ENCODE measurements around the gene S100A7A. TPM values are rescaled to one million over a fixed set of nuclear protein-coding genes. Genes with fewer than 3 reads are reported as not detected.

Gene S100A7A
- total RNA-seq, 2 donors from 2014 or later = not detected

DNA sequence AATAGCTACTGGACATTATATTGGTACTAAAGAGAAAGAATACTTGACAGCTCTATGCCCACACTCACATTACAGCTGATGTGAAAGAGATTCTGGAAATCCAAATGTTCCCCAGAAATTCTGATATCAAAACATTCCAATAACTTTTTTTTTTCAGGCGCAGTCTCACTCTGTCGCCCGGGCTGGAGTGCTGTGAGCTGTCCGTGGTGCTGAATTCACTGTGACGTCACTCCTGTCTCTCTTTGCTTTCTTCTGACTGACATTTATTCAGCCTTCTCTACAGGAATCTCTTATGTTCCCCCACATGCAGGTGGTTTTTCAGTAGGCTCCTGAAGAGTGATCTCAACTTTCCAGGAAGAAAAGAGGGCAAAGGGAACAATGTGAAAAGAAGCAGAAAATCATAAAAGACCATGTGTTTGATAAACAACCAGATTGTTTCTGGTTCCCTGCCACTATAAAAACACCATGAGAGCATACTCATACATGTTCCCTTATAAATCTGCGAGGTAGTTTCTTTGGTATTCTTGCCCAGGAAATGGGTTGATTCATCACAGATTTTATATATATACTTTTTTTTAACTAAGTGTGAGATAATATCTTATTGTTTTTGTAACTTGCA lies 6.2 kb downstream of the S100A7A start:
- no peaks in the 10 kb centered on the region for H3K9me3 ChIP-seq (ENCODE audit: control insufficient read depth, low read length)
- Mint-ChIP-seq H3K4me1 (no peaks in the 10 kb centered on the region), H3K36me3 (ENCODE audit: low read depth) (no peaks in the 10 kb centered on the region), H3K27ac (no peak overlapping the region), H3K4me3 (no peak overlapping the region), H3K27me3 (ENCODE audit: insufficient read depth) (peaks cover 17% of the 10 kb centered on the region), H3K9me3 (no peaks in the 10 kb centered on the region)
- no peak overlapping the region for H3K27ac ChIP-seq (ENCODE audit: low read depth, low read length)
- H3K9ac ChIP-seq (ENCODE audit: extremely low read depth, low read length, poor library complexity, severe bottlenecking) = no peak overlapping the region
- H3K4me1 ChIP-seq (ENCODE audit: control insufficient read depth, insufficient read depth, low read length) = no peaks in the 10 kb centered on the region
- TF ChIP-seq, protein P1, sequence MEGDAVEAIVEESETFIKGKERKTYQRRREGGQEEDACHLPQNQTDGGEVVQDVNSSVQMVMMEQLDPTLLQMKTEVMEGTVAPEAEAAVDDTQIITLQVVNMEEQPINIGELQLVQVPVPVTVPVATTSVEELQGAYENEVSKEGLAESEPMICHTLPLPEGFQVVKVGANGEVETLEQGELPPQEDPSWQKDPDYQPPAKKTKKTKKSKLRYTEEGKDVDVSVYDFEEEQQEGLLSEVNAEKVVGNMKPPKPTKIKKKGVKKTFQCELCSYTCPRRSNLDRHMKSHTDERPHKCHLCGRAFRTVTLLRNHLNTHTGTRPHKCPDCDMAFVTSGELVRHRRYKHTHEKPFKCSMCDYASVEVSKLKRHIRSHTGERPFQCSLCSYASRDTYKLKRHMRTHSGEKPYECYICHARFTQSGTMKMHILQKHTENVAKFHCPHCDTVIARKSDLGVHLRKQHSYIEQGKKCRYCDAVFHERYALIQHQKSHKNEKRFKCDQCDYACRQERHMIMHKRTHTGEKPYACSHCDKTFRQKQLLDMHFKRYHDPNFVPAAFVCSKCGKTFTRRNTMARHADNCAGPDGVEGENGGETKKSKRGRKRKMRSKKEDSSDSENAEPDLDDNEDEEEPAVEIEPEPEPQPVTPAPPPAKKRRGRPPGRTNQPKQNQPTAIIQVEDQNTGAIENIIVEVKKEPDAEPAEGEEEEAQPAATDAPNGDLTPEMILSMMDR (conservative IDR thresholded peaks at IDR 0.05) = no peak
- peaks cover 15% of the 10 kb centered on the region for H3K27me3 ChIP-seq (ENCODE audit: control insufficient read depth, insufficient read depth, low read length, poor library complexity, severe bottlenecking)
- 2 to 14% methylated on average over 5 to 6 of the region's 6 CpGs for WGBS, 2 experiments (ENCODE audit: insufficient coverage in 1 of 2, insufficient read length in 1 of 2)
- H3K4me3 ChIP-seq (ENCODE audit: low read length) = no peak overlapping the region
- DNase-seq = peak; percentile 89
- H3K36me3 ChIP-seq (ENCODE audit: control insufficient read depth, insufficient read depth, low read length) = no peaks in the 10 kb centered on the region

DNA sequence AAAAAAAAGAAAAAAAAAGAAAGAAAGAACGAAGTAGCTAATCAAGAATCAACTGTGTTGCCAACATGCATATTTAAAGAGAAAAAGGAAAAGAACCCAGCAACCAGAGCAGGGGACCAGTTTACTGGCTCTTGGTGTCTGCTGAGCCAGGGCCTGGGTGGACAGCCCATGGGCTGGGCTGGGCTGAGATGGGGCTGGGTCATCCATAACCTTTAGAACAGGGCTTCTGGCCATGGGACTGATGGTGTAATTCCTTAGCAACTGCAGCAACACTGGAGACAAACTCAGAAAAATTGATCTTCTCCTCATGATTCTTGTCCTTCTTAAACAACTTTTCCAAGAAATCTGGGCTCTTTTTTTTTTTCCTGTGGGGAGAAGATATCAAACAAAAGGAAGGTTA lies 10.5 kb downstream of the S100A7A start:
- Mint-ChIP-seq H3K36me3 (ENCODE audit: low read depth) (no peaks in the 10 kb centered on the region), H3K4me3 (no peak overlapping the region), H3K27ac (no peak overlapping the region), H3K27me3 (ENCODE audit: insufficient read depth) (peaks cover 8% of the 10 kb centered on the region), H3K9me3 (no peaks in the 10 kb centered on the region), H3K4me1 (no peaks in the 10 kb centered on the region)
- TF ChIP-seq, protein P1 (conservative IDR thresholded peaks at IDR 0.05) = no peak
- Histone ChIP-seq H3K36me3 (ENCODE audit: control insufficient read depth, insufficient read depth, low read length) (no peaks in the 10 kb centered on the region), H3K27me3 (ENCODE audit: control insufficient read depth, insufficient read depth, low read length, poor library complexity, severe bottlenecking) (peaks cover 15% of the 10 kb centered on the region), H3K4me3 (ENCODE audit: low read length) (no peak overlapping the region), H3K9ac (ENCODE audit: extremely low read depth, low read length, poor library complexity, severe bottlenecking) (no peak overlapping the region), H3K4me1 (ENCODE audit: control insufficient read depth, insufficient read depth, low read length) (no peaks in the 10 kb centered on the region), H3K9me3 (ENCODE audit: control insufficient read depth, low read length) (no peaks in the 10 kb centered on the region), H3K27ac (ENCODE audit: low read depth, low read length) (no peak overlapping the region)
- no peak for DNase-seq
- WGBS, 2 experiments (ENCODE audit: insufficient coverage in 1 of 2, insufficient read length in 1 of 2) = 50 to 83% methylated on average over 1 of the region's 1 CpG

DNA sequence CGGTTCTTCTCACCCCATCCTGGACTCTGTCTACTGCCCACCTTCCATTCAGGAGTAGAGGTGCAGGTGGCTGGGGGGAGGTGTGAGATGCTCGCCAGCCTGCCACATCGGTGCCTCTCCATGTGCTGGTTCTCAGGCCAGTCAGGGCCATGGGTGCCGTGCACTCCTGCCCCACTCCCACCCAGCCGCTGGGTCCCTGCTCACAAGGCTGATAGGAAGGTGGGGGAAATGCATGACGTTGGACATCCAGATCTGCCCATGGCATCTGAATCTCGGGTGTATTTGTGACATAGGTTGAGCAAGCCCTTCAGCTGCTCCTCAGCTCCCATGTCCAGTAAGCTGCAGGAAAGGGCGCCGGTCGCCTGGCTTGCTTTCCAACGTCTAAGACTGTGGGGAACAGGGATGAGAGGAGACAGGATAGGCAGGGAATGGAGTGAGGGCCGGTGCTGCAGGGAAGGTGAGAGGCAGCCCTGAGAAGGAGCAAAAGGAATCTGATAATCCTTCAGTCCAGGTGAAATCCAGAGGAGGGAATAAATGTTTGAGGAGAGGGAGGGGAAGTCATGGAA lies 11.8 kb downstream of the S100A7A start:
- Mint-ChIP-seq H3K27ac (no peak overlapping the region), H3K27me3 (ENCODE audit: insufficient read depth) (peaks cover 8% of the 10 kb centered on the region), H3K4me1 (no peaks in the 10 kb centered on the region), H3K9me3 (no peaks in the 10 kb centered on the region), H3K36me3 (ENCODE audit: low read depth) (no peaks in the 10 kb centered on the region), H3K4me3 (no peak overlapping the region)
- no peak overlapping the region for H3K27ac ChIP-seq (ENCODE audit: low read depth, low read length)
- no peaks in the 10 kb centered on the region for H3K36me3 ChIP-seq (ENCODE audit: control insufficient read depth, insufficient read depth, low read length)
- WGBS, 2 experiments (ENCODE audit: insufficient coverage in 1 of 2, insufficient read length in 1 of 2) = 84 to 86% methylated on average over 7 to 12 of the region's 12 CpGs
- no peaks in the 10 kb centered on the region for H3K4me1 ChIP-seq (ENCODE audit: control insufficient read depth, insufficient read depth, low read length)
- peaks cover 18% of the 10 kb centered on the region for H3K27me3 ChIP-seq (ENCODE audit: control insufficient read depth, insufficient read depth, low read length, poor library complexity, severe bottlenecking)
- H3K4me3 ChIP-seq (ENCODE audit: low read length) = no peak overlapping the region
- H3K9ac ChIP-seq (ENCODE audit: extremely low read depth, low read length, poor library complexity, severe bottlenecking) = no peak overlapping the region
- no peak for DNase-seq
- no peaks in the 10 kb centered on the region for H3K9me3 ChIP-seq (ENCODE audit: control insufficient read depth, low read length)
- TF ChIP-seq, protein P1 (conservative IDR thresholded peaks at IDR 0.05) = no peak
